Smooth muscle cell (in vitro differentiated cells): ENCODE results near the gene ZNF784. TPM values are rescaled to one million over a fixed set of nuclear protein-coding genes. Genes with fewer than 3 reads are reported as not detected.

Experiments
- DNase-seq: peaks from one replicate; lab custom pipeline; 2025; ENCODE audit not compliant: unreplicated experiment; lab: John Stamatoyannopoulos, UW
- H2AFZ ChIP-seq: fragments of 200-600 bp; sonication (generic); 2 replicates; pipeline ENCODE4 v1.6.0; 2016; ENCODE audit warnings: antibody characterized with exemption, low read depth, mild to moderate bottlenecking
- H3F3A ChIP-seq: fragments of 200-600 bp; sonication (generic); 2 replicates; pipeline ENCODE4 v1.6.0; 2017; ENCODE audit warnings: antibody characterized with exemption, low read depth
- H3K27ac ChIP-seq: fragments of 200-600 bp; sonication (generic); 2 replicates; pipeline ENCODE4 v1.5.1; 2016; ENCODE audit warnings: low read depth, mild to moderate bottlenecking
- H3K27me3 ChIP-seq: fragments of 200-600 bp; sonication (generic); 2 replicates; pipeline ENCODE4 v1.6.1; 2016; ENCODE audit warnings: low read depth, mild to moderate bottlenecking
- H3K36me3 ChIP-seq: fragments of 200-600 bp; sonication (generic); 2 replicates; pipeline ENCODE4 v1.5.1; 2016; ENCODE audit warnings: low read depth
- H3K4me1 ChIP-seq: fragments of 200-600 bp; sonication (generic); 2 replicates; pipeline ENCODE4 v1.5.1; 2016; ENCODE audit warnings: low read depth
- H3K4me2 ChIP-seq: fragments of 200-600 bp; sonication (generic); 2 replicates; pipeline ENCODE4 v1.6.0; 2016; ENCODE audit warnings: mild to moderate bottlenecking
- H3K4me3 ChIP-seq: fragments of 200-600 bp; sonication (generic); 2 replicates; pipeline ENCODE4 v1.5.1; 2016; ENCODE audit warnings: mild to moderate bottlenecking
- H3K79me2 ChIP-seq: fragments of 200-600 bp; sonication (generic); 2 replicates; pipeline ENCODE4 v1.6.0; 2016; ENCODE audit warnings: low read depth, mild to moderate bottlenecking
- H3K9ac ChIP-seq: fragments of 200-600 bp; sonication (generic); 2 replicates; pipeline ENCODE4 v1.6.0; 2016; ENCODE audit warnings: low read depth
- H3K9me3 ChIP-seq: fragments of 200-600 bp; sonication (generic); replicated peaks from 2 replicates; pipeline ENCODE4 v1.5.1; 2016; ENCODE audit warnings: low read depth
- H4K20me1 ChIP-seq: fragments of 200-600 bp; sonication (generic); 2 replicates; pipeline ENCODE4 v1.6.0; 2016; ENCODE audit warnings: low read depth
- WGBS: methylation state at CpG from one replicate; pipeline ENCODE4 v1.1.7; 2016; ENCODE audit warnings: low lambda C conversion rate; 5-methylcytosine and 5-hydroxymethylcytosine counted together
- polyA plus RNA-seq: library from polyadenylated mRNA; unstranded; fragments of >200 nt; fragmentation: Nextera tagmentation; extraction: Ambion mirVana; gene quantifications from 2 replicates; pipeline ENCODE4 v1.2.1, GENCODE V29; 2016
- total RNA-seq: library from RNA; depleted of rRNA; stranded (reverse); fragments of >200 nt; gene quantifications from 2 replicates; pipeline ENCODE4 v1.2.3, GENCODE V29; 2014
- TF ChIP-seq, protein P1 (sequence below): fragments of 200-600 bp; sonication (generic); IDR thresholded peaks from 2 replicates; pipeline ENCODE4 v1.5.1; 2017; ENCODE audit warnings: borderline replicate concordance, mild to moderate bottlenecking, antibody characterized with exemption; ENCODE audit not compliant: insufficient read depth, poor library complexity, severe bottlenecking

The ZNF784 gene
- total and polyA plus RNA-seq, 2 experiments from 2014 or later, result 3.1 to 7.3 TPM

GRCh38 chr19:55600662-55601028 lies 23.7 kb downstream of the ZNF784 start:
- peaks cover 8% of the 10 kb centered on the region for H3K4me1 ChIP-seq
- no peaks in the 10 kb centered on the region for H3K79me2 ChIP-seq
- H3K27me3 ChIP-seq, result no peaks in the 10 kb centered on the region
- no peaks in the 10 kb centered on the region for H3K36me3 ChIP-seq
- no peaks in the 10 kb centered on the region for H3K9me3 ChIP-seq
- peak overlapping the region; percentile 78 for H3K4me2 ChIP-seq
- no peak for DNase-seq
- 28% methylated on average over 7 of the region's 15 CpGs for WGBS
- H3F3A ChIP-seq, result peaks cover 16% of the 10 kb centered on the region
- peak overlapping the region; percentile 94 for H3K4me3 ChIP-seq
- peak overlapping the region; percentile 96 for H3K9ac ChIP-seq
- no peaks in the 10 kb centered on the region for H4K20me1 ChIP-seq
- TF ChIP-seq, protein P1, sequence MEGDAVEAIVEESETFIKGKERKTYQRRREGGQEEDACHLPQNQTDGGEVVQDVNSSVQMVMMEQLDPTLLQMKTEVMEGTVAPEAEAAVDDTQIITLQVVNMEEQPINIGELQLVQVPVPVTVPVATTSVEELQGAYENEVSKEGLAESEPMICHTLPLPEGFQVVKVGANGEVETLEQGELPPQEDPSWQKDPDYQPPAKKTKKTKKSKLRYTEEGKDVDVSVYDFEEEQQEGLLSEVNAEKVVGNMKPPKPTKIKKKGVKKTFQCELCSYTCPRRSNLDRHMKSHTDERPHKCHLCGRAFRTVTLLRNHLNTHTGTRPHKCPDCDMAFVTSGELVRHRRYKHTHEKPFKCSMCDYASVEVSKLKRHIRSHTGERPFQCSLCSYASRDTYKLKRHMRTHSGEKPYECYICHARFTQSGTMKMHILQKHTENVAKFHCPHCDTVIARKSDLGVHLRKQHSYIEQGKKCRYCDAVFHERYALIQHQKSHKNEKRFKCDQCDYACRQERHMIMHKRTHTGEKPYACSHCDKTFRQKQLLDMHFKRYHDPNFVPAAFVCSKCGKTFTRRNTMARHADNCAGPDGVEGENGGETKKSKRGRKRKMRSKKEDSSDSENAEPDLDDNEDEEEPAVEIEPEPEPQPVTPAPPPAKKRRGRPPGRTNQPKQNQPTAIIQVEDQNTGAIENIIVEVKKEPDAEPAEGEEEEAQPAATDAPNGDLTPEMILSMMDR, result no peak
- H2AFZ ChIP-seq, result no peak overlapping the region
- H3K27ac ChIP-seq, result peak overlapping the region; percentile 96

GRCh38 chr19:55599842-55600661 lies 24.3 kb downstream of the ZNF784 start, which contains the start of gene ZNF524:
Gene ZNF524 (plus strand): TSS chr19:55600288. CDS start chr19:55602113, 1,825 bp downstream.
- no peaks in the 10 kb centered on the region for H3K79me2 ChIP-seq
- H2AFZ ChIP-seq, result peak within 1 kb of the TSS; percentile 67
- peak within 1 kb of the TSS; percentile 78 for H3K4me2 ChIP-seq
- peak within 1 kb of the TSS; percentile 96 for H3K9ac ChIP-seq
- no peaks in the 10 kb centered on the region for H3K9me3 ChIP-seq
- H3K27ac ChIP-seq, result peak within 1 kb of the TSS; percentile 96
- DNase-seq, result peak; percentile 92
- WGBS, result under 1% methylated on average over 29 of the region's 97 CpGs
- H3F3A ChIP-seq, result peaks cover 16% of the 10 kb centered on the region
- H3K27me3 ChIP-seq, result no peaks in the 10 kb centered on the region
- peak within 1 kb of the TSS; percentile 94 for H3K4me3 ChIP-seq
- H3K36me3 ChIP-seq, result no peaks in the 10 kb centered on the region
- H4K20me1 ChIP-seq, result no peaks in the 10 kb centered on the region
- TF ChIP-seq, protein P1, result no peak
- H3K4me1 ChIP-seq, result peaks cover 8% of the 10 kb centered on the region

- Histone ChIP-seq H3K27ac (peak within 1 kb of the TSS; percentile 96), H4K20me1 (no peaks in the 10 kb centered on the region), H3F3A (peaks cover 12% of the 10 kb centered on the region), H3K9me3 (no peaks in the 10 kb centered on the region), H3K4me3 (peak within 1 kb of the TSS; percentile 94), H3K36me3 (no peaks in the 10 kb centered on the region), H3K9ac (peak within 1 kb of the TSS; percentile 96), H3K27me3 (no peaks in the 10 kb centered on the region), H3K79me2 (no peaks in the 10 kb centered on the region), H2AFZ (peak within 1 kb of the TSS; percentile 67), H3K4me2 (peak within 1 kb of the TSS; percentile 78), H3K4me1 (peaks cover 8% of the 10 kb centered on the region)
- peak; percentile 94 for DNase-seq
- WGBS, result under 1% methylated on average over 13 of the region's 23 CpGs
- TF ChIP-seq, protein P1, result no peak
Measured at GRCh38 chr19:55599468-55599841, 24.9 kb downstream of the ZNF784 start, which contains the start of gene FIZ1. Gene FIZ1 (minus strand): TSS chr19:55599517. CDS start chr19:55597865, 1,652 bp downstream.
